MM.1S (cell line): ENCODE results near the gene ERC2.
A peak's percentile ranks its signal among the peaks of the same experiment; 100 is the strongest.

Experiments
- DNase-seq: peaks from one replicate; pipeline ENCODE4 v3.0.0-alpha.2; 2015
- H2AFZ ChIP-seq: fragments of 300-600 bp; sonication (generic); 2 replicates; pipeline ENCODE4 v1.6.0; 2016; ENCODE audit warnings: antibody characterized with exemption, low read length
- H3F3A ChIP-seq: fragments of 300-600 bp; sonication (generic); 2 replicates; pipeline ENCODE4 v1.6.1; 2016; ENCODE audit warnings: mild to moderate bottlenecking, antibody characterized with exemption, low read length, moderate library complexity, mixed read lengths; ENCODE audit not compliant: insufficient read depth
- H3K27ac ChIP-seq: fragments of 300-600 bp; sonication (generic); 2 replicates; pipeline ENCODE4 v1.5.1; 2016; ENCODE audit warnings: mild to moderate bottlenecking, low read length
- H3K27me3 ChIP-seq: fragments of 300-600 bp; sonication (generic); replicated peaks from 2 replicates; pipeline ENCODE4 v1.6.0; 2016; ENCODE audit warnings: low read length; ENCODE audit not compliant: insufficient read depth
- H3K36me3 ChIP-seq: fragments of 300-600 bp; sonication (generic); replicated peaks from 2 replicates; pipeline ENCODE4 v1.6.1; 2016; ENCODE audit warnings: mild to moderate bottlenecking, low read length, mixed read lengths; ENCODE audit not compliant: insufficient read depth
- H3K4me1 ChIP-seq: fragments of 300-600 bp; sonication (generic); 2 replicates; pipeline ENCODE4 v1.6.1; 2016; ENCODE audit warnings: low read length, mixed read lengths
- H3K4me2 ChIP-seq: fragments of 300-600 bp; sonication (generic); 2 replicates; pipeline ENCODE4 v1.6.0; 2016; ENCODE audit warnings: low read depth, low read length
- H3K4me3 ChIP-seq: fragments of 300-600 bp; sonication (generic); 2 replicates; pipeline ENCODE4 v1.5.1; 2016; ENCODE audit warnings: low read length, mixed read lengths
- H3K79me2 ChIP-seq: fragments of 300-600 bp; sonication (generic); 2 replicates; pipeline ENCODE4 v1.6.1; 2016; ENCODE audit warnings: mixed run types, low read length, mixed read lengths
- H3K9ac ChIP-seq: fragments of 300-600 bp; sonication (generic); 2 replicates; pipeline ENCODE4 v1.6.1; 2016; ENCODE audit warnings: low read length, mixed read lengths
- H3K9me2 ChIP-seq: fragments of 300-600 bp; sonication (generic); replicated peaks from 2 replicates; pipeline ENCODE4 v1.6.1; 2016; ENCODE audit warnings: mild to moderate bottlenecking, low read length, mixed read lengths; ENCODE audit not compliant: insufficient read depth
- H3K9me3 ChIP-seq: fragments of 300-600 bp; sonication (generic); replicated peaks from 2 replicates; pipeline ENCODE4 v1.6.1; 2016; ENCODE audit warnings: mild to moderate bottlenecking, low read length, mixed read lengths; ENCODE audit not compliant: insufficient read depth
- H4K20me1 ChIP-seq: fragments of 300-600 bp; sonication (generic); 2 replicates; pipeline ENCODE4 v1.6.1; 2016; ENCODE audit warnings: mild to moderate bottlenecking, low read length, moderate library complexity, mixed read lengths; ENCODE audit not compliant: insufficient read depth
- CTCF ChIP-seq: fragments of 300-600 bp; sonication (generic); IDR thresholded peaks from 2 replicates; pipeline ENCODE4 v1.5.1; 2016; ENCODE audit warnings: antibody characterized with exemption, low read length, mixed read lengths
- EZH2 ChIP-seq: fragments of 300-600 bp; sonication (generic); optimal IDR thresholded peaks from 2 replicates; pipeline ENCODE3; 2017; ENCODE audit warnings: low read depth, mild to moderate bottlenecking, antibody characterized with exemption, low read length, mixed read lengths
- EZH2phosphoT487 ChIP-seq: fragments of 300-600 bp; sonication (generic); IDR thresholded peaks from 2 replicates; pipeline ENCODE4 v1.6.1; 2018; ENCODE audit warnings: antibody characterized with exemption, low read length

Gene ERC2

GRCh38 chr3:56443372-56443771 is 24.9 kb downstream of the ERC2 start:
- no peaks in the 10 kb centered on the region for H3K9me3 ChIP-seq
- TF ChIP-seq EZH2phosphoT487 (no peak), EZH2 (no peak), CTCF (no peak)
- no peaks in the 10 kb centered on the region for H4K20me1 ChIP-seq
- no peak overlapping the region for H3K4me3 ChIP-seq
- no peaks in the 10 kb centered on the region for H3K27me3 ChIP-seq
- H3K36me3 ChIP-seq, result no peaks in the 10 kb centered on the region
- H2AFZ ChIP-seq, result no peak overlapping the region
- H3K4me1 ChIP-seq, result no peaks in the 10 kb centered on the region
- H3K79me2 ChIP-seq, result no peaks in the 10 kb centered on the region
- no peak overlapping the region for H3K9ac ChIP-seq
- H3K9me2 ChIP-seq, result no peaks in the 10 kb centered on the region
- H3F3A ChIP-seq, result no peaks in the 10 kb centered on the region
- no peak overlapping the region for H3K4me2 ChIP-seq
- no peak for DNase-seq
- H3K27ac ChIP-seq, result no peak overlapping the region

- DNase-seq, result no peak
- no peaks in the 10 kb centered on the region for H3K27me3 ChIP-seq
- no peaks in the 10 kb centered on the region for H3K36me3 ChIP-seq
- no peak overlapping the region for H3K27ac ChIP-seq
- H4K20me1 ChIP-seq, result no peaks in the 10 kb centered on the region
- H3K4me1 ChIP-seq, result peaks cover 16% of the 10 kb centered on the region
- H3K79me2 ChIP-seq, result no peaks in the 10 kb centered on the region
- no peaks in the 10 kb centered on the region for H3K9me2 ChIP-seq
- H3K4me3 ChIP-seq, result no peak overlapping the region
- H3F3A ChIP-seq, result no peaks in the 10 kb centered on the region; the same call in 1 of the 2 replicates
- no peaks in the 10 kb centered on the region for H3K9me3 ChIP-seq
- TF ChIP-seq EZH2phosphoT487 (no peak), EZH2 (no peak), CTCF (no peak)
- no peak overlapping the region for H2AFZ ChIP-seq
- H3K9ac ChIP-seq, result no peak overlapping the region
- no peak overlapping the region for H3K4me2 ChIP-seq
Observed at GRCh38 chr3:56428667-56429066, 39.6 kb downstream of the ERC2 start.

- H3K9me3 ChIP-seq, result no peaks in the 10 kb centered on the region
- TF ChIP-seq EZH2phosphoT487, result no peak
- no peak for TF ChIP-seq EZH2
- TF ChIP-seq CTCF, result no peak
- H4K20me1 ChIP-seq, result no peaks in the 10 kb centered on the region
- DNase-seq, result peak; percentile 34
- H3F3A ChIP-seq, result no peaks in the 10 kb centered on the region; the same call in 1 of the 2 replicates
- H3K9ac ChIP-seq, result no peak overlapping the region
- no peak overlapping the region for H3K4me3 ChIP-seq
- no peaks in the 10 kb centered on the region for H3K9me2 ChIP-seq
- peaks cover 24% of the 10 kb centered on the region for H3K4me1 ChIP-seq
- H3K4me2 ChIP-seq, result no peak overlapping the region
- no peaks in the 10 kb centered on the region for H3K79me2 ChIP-seq
- H3K27ac ChIP-seq, result no peak overlapping the region; the same call in 1 of the 2 replicates
- no peak overlapping the region for H2AFZ ChIP-seq
- H3K36me3 ChIP-seq, result no peaks in the 10 kb centered on the region
- H3K27me3 ChIP-seq, result no peaks in the 10 kb centered on the region
Observed at GRCh38 chr3:56424885-56425284, 43.4 kb downstream of the ERC2 start.
